Stimulated activated naive B cell treated with anti-CD40 and anti-IgM and Interleukin-4, amounts not matched to agents 10 μg/mL and 1 μg/mL and 100 μg/mL, for 72 hours (primary cell): Measurements from ENCODE around the gene KRTAP12-1.

Experiments used
- ATAC-seq, 2 donors: fragments of 150-1000 bp; cut with Tn5 transposase; replicated peaks; 2 replicates each; pipeline ENCODE4 v1.10.0; 2021; ENCODE audit warnings: moderate library complexity in 1 of 2
- DNase-seq: peaks from one replicate; pipeline ENCODE4 v3.0.0; 2021
- H3K27ac Mint-ChIP-seq: one replicate; pipeline ENCODE4 v1.8.0; 2022; ENCODE audit warnings: mild to moderate bottlenecking, mixed read lengths
- H3K27me3 Mint-ChIP-seq, 2 donors: one replicate each; pipeline ENCODE4 v1.8.0; 2022; ENCODE audit warnings: mixed read lengths in 2 of 2
- H3K36me3 Mint-ChIP-seq, 2 donors: one replicate each; pipeline ENCODE4 v1.8.0; 2022; ENCODE audit warnings: mixed read lengths in 2 of 2, mild to moderate bottlenecking in 1 of 2
- H3K4me1 Mint-ChIP-seq, 2 donors: one replicate each; pipeline ENCODE4 v1.8.0; 2022; ENCODE audit warnings: mixed read lengths in 2 of 2, mild to moderate bottlenecking in 1 of 2
- H3K4me3 Mint-ChIP-seq, 2 donors: one replicate each; pipeline ENCODE4 v1.8.0; 2022; ENCODE audit warnings: mild to moderate bottlenecking in 2 of 2, mixed read lengths in 2 of 2, moderate library complexity in 1 of 2
- H3K9me3 Mint-ChIP-seq, 2 donors: one replicate each; pipeline ENCODE4 v1.8.0; 2022; ENCODE audit warnings: mixed read lengths in 2 of 2, mild to moderate bottlenecking in 1 of 2

Gene KRTAP12-1, protein sequence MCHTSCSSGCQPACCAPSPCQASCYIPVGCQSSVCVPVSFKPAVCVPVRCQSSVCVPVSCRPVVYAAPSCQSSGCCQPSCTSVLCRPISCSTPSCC

DNA sequence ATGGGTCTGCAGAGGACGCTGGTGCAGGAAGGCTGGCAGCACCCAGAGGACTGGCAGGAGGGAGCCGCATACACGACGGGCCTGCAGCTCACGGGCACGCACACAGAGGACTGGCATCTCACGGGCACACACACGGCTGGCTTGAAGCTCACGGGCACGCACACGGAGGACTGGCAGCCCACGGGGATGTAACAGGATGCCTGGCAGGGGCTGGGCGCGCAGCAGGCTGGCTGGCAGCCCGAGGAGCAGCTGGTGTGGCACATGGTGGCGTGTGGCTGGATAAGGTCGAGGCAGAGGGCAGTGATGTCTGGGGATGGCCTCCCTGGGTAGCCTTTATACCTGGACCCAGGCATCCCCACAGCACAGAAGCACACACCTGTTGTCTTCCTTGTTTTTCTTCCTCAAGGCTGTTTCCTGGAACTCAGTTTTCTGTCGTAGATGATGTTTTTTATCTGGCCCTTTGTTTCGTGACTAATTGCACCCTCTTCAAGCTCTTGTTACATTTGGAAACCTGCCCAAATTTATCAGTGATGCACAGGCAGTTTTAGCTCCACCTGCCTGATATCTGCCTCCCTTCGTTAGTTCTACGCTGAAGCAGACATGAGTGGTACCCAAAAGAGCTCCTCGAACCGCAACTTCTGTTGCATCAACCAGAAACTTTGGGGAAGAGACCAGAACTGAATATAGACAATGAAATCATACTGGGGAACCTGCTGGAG is at the start of gene KRTAP12-1:
TSS of gene KRTAP12-1 (minus strand) at position 303 of the 719 bp plus-strand sequence. CDS start at position 263, 40 bp downstream.
- Mint-ChIP-seq H3K27ac (no peak within 1 kb of the TSS), H3K4me3 (no peak within 1 kb of the TSS), H3K4me1 (peaks cover 0 to 2% of the 10 kb centered on the region in 2 donors), H3K27me3 (peaks cover 59 to 67% of the 10 kb centered on the region in 2 donors), H3K36me3 (no peaks in the 10 kb centered on the region), H3K9me3 (no peaks in the 10 kb centered on the region)
- no peak for DNase-seq
- no peak for ATAC-seq

DNA sequence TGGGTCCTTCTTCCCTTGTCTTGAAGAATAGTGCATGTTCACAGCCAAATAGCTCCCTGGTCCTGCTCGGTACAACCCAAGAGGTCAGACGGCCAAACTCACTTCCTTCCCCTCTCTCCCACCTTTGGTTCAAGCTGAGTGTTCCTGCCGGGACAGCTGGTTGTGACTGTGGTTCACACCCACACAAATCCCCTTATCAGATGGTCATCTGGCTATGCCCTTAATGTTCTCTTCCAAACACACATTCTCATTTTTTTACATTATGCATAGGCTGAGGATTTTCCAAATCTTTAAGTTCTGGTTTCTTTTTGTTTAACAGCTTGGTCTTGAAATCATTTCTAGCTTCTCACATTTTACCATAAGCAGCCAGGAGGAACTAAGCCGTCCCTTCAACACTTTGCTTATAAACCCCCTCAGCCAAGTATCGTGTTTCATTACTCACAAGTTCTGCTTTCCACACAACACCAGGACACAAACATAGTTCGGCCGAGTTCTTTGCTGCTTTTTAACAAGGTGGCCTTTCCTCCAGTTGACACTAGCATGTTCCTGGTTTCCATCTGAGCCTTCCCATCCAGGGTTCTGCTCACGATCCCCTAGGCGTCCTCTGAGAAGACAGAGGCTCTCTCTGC is 49.1 kb upstream of the KRTAP12-1 start:
- Mint-ChIP-seq H3K36me3 (no peaks in the 10 kb centered on the region), H3K4me3 (no peak overlapping the region), H3K27me3 (peaks cover 37 to 45% of the 10 kb centered on the region in 2 donors), H3K4me1 (no peaks in the 10 kb centered on the region), H3K27ac (no peak overlapping the region), H3K9me3 (peaks cover 0 to 4% of the 10 kb centered on the region in 2 donors)
- ATAC-seq (no peak), DNase-seq (no peak)

DNA sequence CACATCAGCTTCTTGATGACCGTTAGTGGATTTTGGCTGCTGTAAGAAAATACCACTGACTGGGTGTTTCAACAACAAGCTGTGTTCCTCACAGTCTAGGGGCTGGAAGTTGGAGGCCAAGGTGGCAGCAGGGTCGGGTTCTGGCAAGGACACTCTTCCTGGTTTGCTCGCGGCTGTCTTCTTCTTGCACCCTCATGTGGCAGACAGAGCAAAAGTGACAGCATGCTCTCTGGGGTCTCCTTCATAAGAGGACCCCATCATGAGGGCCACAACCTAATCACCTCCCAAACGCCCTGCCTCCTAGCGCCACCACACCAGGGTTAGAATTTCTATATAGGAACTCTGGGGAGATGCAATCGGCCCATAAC is 48.0 kb upstream of the KRTAP12-1 start:
- Mint-ChIP-seq H3K4me1 (no peaks in the 10 kb centered on the region), H3K27ac (no peak overlapping the region), H3K9me3 (no peaks in the 10 kb centered on the region), H3K36me3 (no peaks in the 10 kb centered on the region), H3K27me3 (peaks cover 44 to 55% of the 10 kb centered on the region in 2 donors), H3K4me3 (no peak overlapping the region)
- ATAC-seq = no peak
- no peak for DNase-seq

DNA sequence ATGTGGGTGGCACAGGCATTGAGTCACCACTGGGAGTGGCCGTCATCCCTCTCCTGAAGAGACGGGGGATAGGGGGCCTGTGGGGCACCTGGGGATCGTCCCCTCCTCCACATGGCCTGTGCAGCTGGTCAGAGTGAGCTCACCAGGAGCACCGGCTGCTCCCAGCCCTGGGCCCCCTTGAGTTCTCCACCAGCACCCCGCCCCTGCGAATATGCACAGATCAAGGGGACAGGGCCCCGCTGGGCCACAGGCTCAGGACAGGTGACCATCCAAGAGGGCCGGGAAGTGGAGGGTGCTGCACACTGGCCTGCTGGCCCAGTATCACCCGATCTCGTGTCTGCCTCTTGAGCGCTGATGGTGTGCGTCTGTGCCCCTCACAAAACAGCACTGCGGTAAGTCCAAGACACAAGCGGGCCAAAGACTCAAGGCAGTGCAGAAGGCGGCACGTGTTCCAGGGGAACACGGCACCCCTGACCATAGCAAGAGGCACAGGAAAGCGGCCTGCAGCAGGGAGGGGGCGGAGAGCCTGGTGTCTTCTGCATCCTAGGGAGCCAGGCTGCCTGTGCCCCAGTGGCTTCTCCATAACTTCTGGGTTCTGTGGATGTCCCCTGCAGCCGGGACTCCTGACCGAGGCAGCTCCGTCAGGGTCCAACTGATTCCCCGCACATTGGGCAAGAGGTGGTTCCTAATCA is 47.5 kb upstream of the KRTAP12-1 start:
- DNase-seq = no peak
- Mint-ChIP-seq H3K27ac (no peak overlapping the region), H3K36me3 (no peaks in the 10 kb centered on the region), H3K4me1 (no peaks in the 10 kb centered on the region), H3K9me3 (no peaks in the 10 kb centered on the region), H3K4me3 (no peak overlapping the region), H3K27me3 (peaks cover 46 to 59% of the 10 kb centered on the region in 2 donors)
- ATAC-seq = no peak

DNA sequence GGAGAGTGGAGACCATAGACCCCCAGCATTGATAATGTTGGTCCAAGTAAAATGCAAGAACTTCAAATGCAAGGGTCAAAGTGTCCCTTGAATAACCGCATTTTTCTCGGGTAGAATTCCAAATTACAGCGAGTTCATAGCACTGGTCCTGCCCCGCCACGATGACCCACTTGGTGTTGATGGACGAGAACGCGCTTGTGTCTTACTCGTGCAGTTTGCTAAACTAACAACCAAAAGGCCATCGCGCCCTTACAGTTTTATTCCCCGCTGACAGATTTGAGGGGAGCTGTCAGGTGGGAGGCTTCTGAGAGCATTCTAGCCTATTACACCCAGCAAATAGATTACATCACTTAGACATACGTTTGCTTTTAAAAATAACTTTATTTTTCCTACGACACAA is 46.8 kb upstream of the KRTAP12-1 start:
- Mint-ChIP-seq H3K4me3 (no peak overlapping the region), H3K36me3 (no peaks in the 10 kb centered on the region), H3K9me3 (no peaks in the 10 kb centered on the region), H3K27ac (no peak overlapping the region), H3K27me3 (peaks cover 51 to 63% of the 10 kb centered on the region in 2 donors), H3K4me1 (peaks cover 0 to 5% of the 10 kb centered on the region in 2 donors)
- no peak for DNase-seq
- no peak for ATAC-seq

DNA sequence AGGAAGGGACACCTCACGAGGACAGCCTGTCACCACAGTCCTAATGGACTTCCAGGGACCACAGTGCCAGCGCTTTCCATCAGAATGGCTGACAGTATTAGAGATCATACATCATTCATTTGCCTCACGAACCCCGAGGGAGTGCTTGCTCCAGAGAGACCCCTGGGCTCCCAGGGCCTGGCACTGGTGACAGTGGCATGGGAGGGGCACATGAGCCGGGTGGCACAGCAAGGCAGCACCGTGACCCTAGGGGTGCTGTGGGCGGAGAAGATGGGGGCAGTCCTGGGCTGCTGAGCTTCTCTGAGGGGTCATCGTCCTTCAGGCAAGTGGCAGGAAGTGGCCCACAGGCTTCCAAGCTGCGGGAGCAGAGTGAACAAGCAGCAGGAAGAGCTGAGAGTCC is 45.8 kb upstream of the KRTAP12-1 start:
- no peak overlapping the region for H3K4me3 Mint-ChIP-seq
- DNase-seq = no peak
- H3K4me1 Mint-ChIP-seq = peaks cover 4 to 13% of the 10 kb centered on the region in 2 donors
- no peaks in the 10 kb centered on the region for H3K36me3 Mint-ChIP-seq
- no peaks in the 10 kb centered on the region for H3K9me3 Mint-ChIP-seq
- H3K27ac Mint-ChIP-seq = no peak overlapping the region
- ATAC-seq = no peak
- peaks cover 57 to 67% of the 10 kb centered on the region in 2 donors for H3K27me3 Mint-ChIP-seq

DNA sequence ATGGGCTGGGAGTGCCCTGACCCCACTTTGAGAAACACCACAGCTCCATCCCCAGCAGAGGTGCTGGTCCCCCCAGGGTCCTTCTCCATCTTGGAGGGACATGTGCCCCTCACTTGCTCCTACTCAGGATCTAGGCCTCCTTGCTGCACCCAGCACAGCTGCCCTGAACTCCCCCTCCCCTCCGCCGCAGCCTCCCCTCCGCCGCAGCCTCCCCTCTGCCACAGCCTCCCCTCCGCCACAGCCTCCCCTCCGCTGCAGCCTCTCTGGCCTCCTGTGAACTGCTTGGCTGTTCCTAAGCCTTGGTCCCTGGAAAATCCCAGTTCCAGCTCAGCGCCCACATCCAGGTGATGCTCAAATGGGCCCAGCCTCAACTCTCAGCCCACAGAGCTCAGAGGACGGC is 45.4 kb upstream of the KRTAP12-1 start:
- no peaks in the 10 kb centered on the region for H3K9me3 Mint-ChIP-seq
- H3K27ac Mint-ChIP-seq = no peak overlapping the region
- peaks cover 59 to 70% of the 10 kb centered on the region in 2 donors for H3K27me3 Mint-ChIP-seq
- H3K36me3 Mint-ChIP-seq = no peaks in the 10 kb centered on the region
- H3K4me1 Mint-ChIP-seq = peaks cover 4 to 13% of the 10 kb centered on the region in 2 donors
- DNase-seq (no peak), ATAC-seq (no peak)
- H3K4me3 Mint-ChIP-seq = no peak overlapping the region

DNA sequence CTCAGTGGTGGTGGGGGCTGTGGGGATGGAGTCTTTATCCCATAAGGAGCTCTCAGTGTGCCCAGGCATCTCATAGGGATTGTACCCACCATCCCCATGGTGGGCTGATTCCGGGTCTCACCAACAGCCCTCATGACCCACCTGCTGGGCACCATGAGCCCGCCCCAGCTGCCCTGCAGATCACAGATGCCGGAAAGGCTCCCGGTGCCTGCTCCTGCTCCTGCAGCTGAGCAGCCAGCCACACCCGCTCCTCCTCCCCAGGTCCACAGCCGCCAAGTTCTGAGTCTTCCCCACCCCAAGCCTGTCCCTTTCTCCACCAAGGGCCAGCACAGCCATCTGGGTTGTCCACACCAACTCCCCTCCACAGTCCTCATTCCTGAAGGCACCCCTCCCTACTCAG is 44.9 kb upstream of the KRTAP12-1 start:
- no peak overlapping the region for H3K27ac Mint-ChIP-seq
- DNase-seq = no peak
- H3K27me3 Mint-ChIP-seq = peaks cover 54 to 65% of the 10 kb centered on the region in 2 donors
- H3K9me3 Mint-ChIP-seq = no peaks in the 10 kb centered on the region
- ATAC-seq = no peak
- H3K36me3 Mint-ChIP-seq = no peaks in the 10 kb centered on the region
- H3K4me1 Mint-ChIP-seq = peaks cover 4 to 13% of the 10 kb centered on the region in 2 donors
- H3K4me3 Mint-ChIP-seq = no peak overlapping the region

DNA sequence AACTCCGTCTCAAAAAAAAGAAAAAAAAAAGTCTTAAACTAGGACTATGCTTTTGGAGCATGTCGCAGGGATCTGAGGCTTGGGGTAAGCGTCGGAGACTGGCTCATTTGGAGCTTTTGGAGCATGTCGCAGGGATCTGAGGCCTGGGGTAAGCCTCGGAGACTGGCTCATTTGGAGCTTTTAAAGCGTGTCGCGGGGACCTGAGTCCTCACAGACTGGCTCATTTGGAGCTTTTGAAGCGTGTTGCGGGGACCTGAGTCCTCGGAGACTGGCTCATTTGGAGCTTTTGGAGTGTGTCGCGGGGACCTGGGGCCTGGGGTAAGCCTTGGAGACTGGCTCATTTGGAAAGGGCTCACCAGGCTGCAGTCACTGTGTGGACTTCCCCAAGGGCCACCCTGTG is 43.0 kb upstream of the KRTAP12-1 start:
- Mint-ChIP-seq H3K4me3 (no peak overlapping the region), H3K27me3 (peaks cover 59 to 73% of the 10 kb centered on the region in 2 donors), H3K9me3 (no peaks in the 10 kb centered on the region), H3K36me3 (no peaks in the 10 kb centered on the region), H3K4me1 (peaks cover 4 to 13% of the 10 kb centered on the region in 2 donors), H3K27ac (no peak overlapping the region)
- ATAC-seq (no peak), DNase-seq (no peak)

DNA sequence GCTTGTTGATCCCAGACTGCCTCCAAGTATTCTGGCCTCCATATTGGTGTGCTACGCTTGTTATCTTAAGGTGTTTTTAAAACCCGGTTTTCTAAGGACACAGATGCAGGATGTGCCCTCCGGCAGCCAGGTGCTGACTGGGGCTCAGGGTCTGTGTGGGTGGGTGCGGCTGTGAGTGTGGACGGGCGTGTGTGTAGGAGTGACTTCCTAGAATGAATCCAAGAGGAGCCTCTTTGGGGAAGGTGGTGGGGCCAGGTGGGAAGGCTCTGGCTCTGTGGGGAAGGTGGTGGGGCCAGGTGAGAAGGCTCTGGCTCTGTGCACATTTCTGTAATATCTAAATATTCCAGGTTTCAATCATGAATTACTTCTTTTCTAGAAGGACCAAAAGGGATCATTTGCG is 42.2 kb upstream of the KRTAP12-1 start:
- DNase-seq (no peak), ATAC-seq (no peak)
- Mint-ChIP-seq H3K36me3 (no peaks in the 10 kb centered on the region), H3K27me3 (peaks cover 57 to 79% of the 10 kb centered on the region in 2 donors), H3K9me3 (no peaks in the 10 kb centered on the region), H3K4me1 (peaks cover 4 to 13% of the 10 kb centered on the region in 2 donors), H3K27ac (no peak overlapping the region), H3K4me3 (no peak overlapping the region)

DNA sequence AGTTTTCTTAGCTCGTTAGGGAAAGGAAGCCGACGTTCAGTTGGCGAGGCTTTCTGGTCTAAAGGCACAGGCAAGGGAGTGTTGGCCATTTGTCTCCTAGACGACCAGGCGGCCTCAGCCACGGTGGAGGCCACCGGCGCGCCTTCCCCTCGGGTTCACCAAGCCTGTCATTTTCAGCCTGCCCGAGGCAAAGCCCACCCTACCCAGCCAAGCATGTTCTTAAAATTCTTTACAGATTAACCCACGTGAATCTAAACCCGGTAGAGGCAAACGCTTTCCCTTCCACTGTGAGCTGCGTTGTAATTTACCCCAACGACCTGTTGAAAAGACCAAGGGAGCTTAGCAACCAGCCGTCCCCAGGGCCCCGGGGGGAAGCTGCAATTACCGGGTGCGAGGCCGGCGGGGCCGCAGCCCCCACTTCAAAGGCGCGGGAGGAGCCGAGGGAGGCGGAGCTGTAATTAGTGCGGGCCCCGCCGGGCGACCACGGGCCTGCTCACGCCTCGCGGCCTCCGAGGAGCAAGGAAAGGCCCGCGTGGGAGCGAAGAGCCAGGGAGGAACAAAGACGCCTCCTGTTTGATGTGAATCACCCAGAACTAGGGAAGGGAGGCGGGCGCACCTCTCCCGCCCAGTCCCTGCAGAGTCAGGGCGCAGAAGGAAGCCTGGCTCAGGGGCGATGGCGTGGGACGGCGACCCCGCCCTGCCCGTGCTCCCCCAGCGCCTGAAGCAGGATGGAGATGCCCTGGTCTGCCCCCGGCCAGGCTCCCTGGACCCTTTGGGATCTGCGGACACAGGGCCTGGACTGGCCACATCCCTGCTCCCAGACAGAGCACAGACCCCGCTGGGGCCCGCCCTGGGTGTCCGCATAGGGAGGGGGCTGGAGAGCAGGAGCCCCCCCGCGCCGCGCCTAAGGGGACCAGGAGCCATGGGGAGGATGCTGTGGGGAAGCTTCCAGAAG is 41.5 kb upstream of the KRTAP12-1 start:
- no peak for ATAC-seq
- H3K9me3 Mint-ChIP-seq = no peaks in the 10 kb centered on the region
- H3K4me1 Mint-ChIP-seq = peaks cover 4 to 13% of the 10 kb centered on the region in 2 donors
- peak overlapping the region; percentile 26 to 34 for H3K4me3 Mint-ChIP-seq
- H3K27me3 Mint-ChIP-seq = peaks cover 62 to 87% of the 10 kb centered on the region in 2 donors
- no peaks in the 10 kb centered on the region for H3K36me3 Mint-ChIP-seq
- no peak overlapping the region for H3K27ac Mint-ChIP-seq
- no peak for DNase-seq

DNA sequence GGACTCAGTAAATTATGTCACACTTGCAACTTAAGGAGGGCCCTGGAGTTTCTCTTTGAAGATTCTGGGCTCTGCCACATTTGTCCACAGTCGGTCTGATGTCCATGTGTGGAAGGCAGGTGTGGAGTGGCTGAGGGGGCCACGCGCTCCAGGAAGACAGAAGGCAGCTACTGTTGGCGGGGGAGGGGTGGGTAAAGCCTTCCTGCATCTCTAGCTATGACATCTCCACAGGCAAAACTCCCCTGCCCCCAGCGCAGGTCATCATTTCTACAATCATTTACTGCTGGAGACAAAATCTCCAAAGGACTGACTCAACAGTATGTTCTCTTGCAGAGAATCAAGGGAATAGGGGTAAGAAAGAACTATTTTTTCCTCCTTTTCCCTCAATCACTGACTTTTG is 40.8 kb upstream of the KRTAP12-1 start:
- ATAC-seq = no peak
- Mint-ChIP-seq H3K36me3 (no peaks in the 10 kb centered on the region), H3K4me3 (no peak overlapping the region), H3K4me1 (peaks cover 4 to 13% of the 10 kb centered on the region in 2 donors), H3K27ac (no peak overlapping the region), H3K27me3 (peaks cover 62 to 87% of the 10 kb centered on the region in 2 donors), H3K9me3 (no peaks in the 10 kb centered on the region)
- no peak for DNase-seq

DNA sequence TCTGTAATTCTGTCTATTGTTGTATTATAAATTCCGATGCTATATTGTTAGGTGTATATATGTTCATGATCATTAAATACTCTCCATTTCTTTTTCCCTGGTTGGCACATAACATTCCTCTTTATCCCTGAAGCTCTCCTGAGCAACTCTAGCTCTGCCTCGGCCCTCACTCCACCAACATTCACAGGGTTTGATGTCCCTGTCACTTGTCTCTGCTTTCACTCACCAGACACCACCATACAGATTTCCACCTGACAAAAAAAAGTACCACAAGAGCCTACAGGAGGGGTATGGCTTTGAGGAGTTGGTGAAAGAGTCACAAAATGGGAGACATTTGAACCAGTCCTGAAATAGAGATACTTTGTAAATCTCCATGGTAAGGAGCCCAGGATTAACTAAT is 38.2 kb upstream of the KRTAP12-1 start:
- peaks cover 4 to 15% of the 10 kb centered on the region in 2 donors for H3K4me1 Mint-ChIP-seq
- peaks cover 47 to 72% of the 10 kb centered on the region in 2 donors for H3K27me3 Mint-ChIP-seq
- DNase-seq (no peak), ATAC-seq (no peak)
- peaks cover 3 to 6% of the 10 kb centered on the region in 2 donors for H3K9me3 Mint-ChIP-seq
- H3K27ac Mint-ChIP-seq = no peak overlapping the region
- no peak overlapping the region for H3K4me3 Mint-ChIP-seq
- H3K36me3 Mint-ChIP-seq = peaks cover 0 to 2% of the 10 kb centered on the region in 2 donors

DNA sequence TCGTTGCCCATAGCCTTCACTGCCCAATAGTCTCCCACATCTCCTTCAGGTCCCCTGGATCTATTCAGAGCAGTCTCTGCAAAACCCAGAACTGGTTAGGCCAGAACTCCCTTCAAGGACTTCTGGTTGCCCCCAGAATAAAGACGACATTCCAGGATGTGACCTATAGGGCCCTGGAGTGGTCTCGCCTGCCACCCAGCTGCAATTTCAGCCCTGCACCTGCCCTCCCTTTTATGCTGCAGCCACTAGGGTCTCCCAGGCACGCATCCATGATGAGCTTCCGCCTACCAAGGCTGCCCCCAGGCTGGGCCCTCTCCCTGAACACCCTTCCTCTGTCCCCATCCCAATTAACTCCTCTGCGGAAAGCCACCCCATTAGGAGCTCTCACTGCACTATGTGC is 36.6 kb upstream of the KRTAP12-1 start:
- H3K36me3 Mint-ChIP-seq = peaks cover 0 to 4% of the 10 kb centered on the region in 2 donors
- peaks cover 7 to 15% of the 10 kb centered on the region in 2 donors for H3K4me1 Mint-ChIP-seq
- H3K27ac Mint-ChIP-seq = no peak overlapping the region
- H3K27me3 Mint-ChIP-seq = peaks cover 54 to 74% of the 10 kb centered on the region in 2 donors
- no peak overlapping the region for H3K4me3 Mint-ChIP-seq
- DNase-seq (no peak), ATAC-seq (no peak)
- H3K9me3 Mint-ChIP-seq = peaks cover 4 to 6% of the 10 kb centered on the region in 2 donors
